Measurements from ENCODE around the gene PPM1L.

DNA sequence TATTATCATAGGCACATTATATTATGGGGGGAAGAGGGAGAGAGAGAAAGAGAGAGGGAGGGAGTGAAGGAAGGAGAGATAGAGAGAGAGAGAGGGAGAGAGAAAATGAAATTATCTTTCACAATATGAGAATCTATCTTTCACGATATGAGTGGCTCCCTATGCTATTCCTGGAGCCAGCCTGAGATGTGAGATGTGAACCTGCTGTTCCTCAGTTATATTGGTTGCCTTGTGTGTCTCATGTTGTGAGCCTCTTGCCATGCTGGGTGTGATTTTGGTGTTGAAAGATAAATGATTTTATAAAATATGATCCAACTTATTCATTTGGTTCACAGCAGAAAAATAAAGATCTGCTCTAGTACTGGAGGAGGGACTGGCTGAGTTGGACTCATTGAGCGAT, 148.7 kb downstream of the PPM1L start:
- TF ChIP-seq POLR2A (IDR thresholded peaks at IDR 0.05; ENCODE audit: low read length), result no peak
- TF ChIP-seq GATA1 (IDR thresholded peaks at IDR 0.05; ENCODE audit: low read depth, low read length), result no peak

Data from erythroblast (primary cell).